SK-N-SH (cell line): ENCODE data around the gene WASL. TPM values are rescaled to one million over a fixed set of nuclear protein-coding genes. Genes with fewer than 3 reads are reported as not detected.
"Not testable (repeated sequence)": the region's sequence is repeated elsewhere in the genome, so short reads cannot be mapped to it uniquely, and the experiment has no call there.

ENCODE experiments used
- CTCF ChIA-PET: fragments of 300-600, 350-600 bp; formaldehyde crosslinking; extraction: SDS; loops from one replicate; lab custom pipeline; 2021; lab: Yijun Ruan, JAX
- POLR2A ChIA-PET: fragments of 350-600 bp; sonication (Branson Sonifier 250); formaldehyde crosslinking; extraction: SDS; loops from one replicate; lab custom pipeline; 2020; ENCODE audit warnings: antibody characterized with exemption, inconsistent platforms; lab: Yijun Ruan, JAX
- DNase-seq: peaks from one replicate; pipeline ENCODE4 v3.0.0; 2012
- H2AFZ ChIP-seq: fragments of 200-600 bp; sonication (generic); 2 replicates; pipeline ENCODE4 v1.8.1; 2016; ENCODE audit warnings: antibody characterized with exemption, mild to moderate bottlenecking, low read depth
- H3F3A ChIP-seq: fragments of 200-600 bp; sonication (generic); replicated peaks from 2 replicates; pipeline ENCODE3; 2016; ENCODE audit warnings: antibody characterized with exemption, mild to moderate bottlenecking; ENCODE audit not compliant: insufficient read depth
- H3K27ac ChIP-seq, 2 experiments: fragments of 200-500 bp in 1 of 2; fragments of 200-600 bp in 1 of 2; sonication (Bioruptor generic) in 1 of 2; sonication (generic), shearing (Covaris generic) in 1 of 2; 2 replicates each; pipeline versions ENCODE4 v1.5.1 to v1.6.1; 2014 to 2016; ENCODE audit warnings: low read depth in 2 of 2, inconsistent platforms in 1 of 2, low read length in 1 of 2, mild to moderate bottlenecking in 1 of 2, mixed read lengths in 1 of 2
- H3K27me3 ChIP-seq: fragments of 200-600 bp; sonication (generic), shearing (Covaris generic); 2 replicates; pipeline ENCODE4 v1.6.1; 2016; ENCODE audit warnings: mixed run types; ENCODE audit not compliant: insufficient read depth
- H3K36me3 ChIP-seq, 2 experiments: fragments of 200-500 bp in 1 of 2; fragments of 200-600 bp in 1 of 2; sonication (Bioruptor generic) in 1 of 2; sonication (generic) in 1 of 2; replicated peaks in 1 of 2; 2 replicates each; pipeline versions ENCODE3 to v1.5.1; 2014 to 2016; ENCODE audit warnings: low read length in 1 of 2, mild to moderate bottlenecking in 1 of 2; ENCODE audit not compliant: insufficient read depth in 2 of 2, control insufficient read depth in 1 of 2
- H3K4me1 ChIP-seq, 2 experiments: fragments of 200-500 bp in 1 of 2; fragments of 200-600 bp in 1 of 2; sonication (Bioruptor generic) in 1 of 2; sonication (generic), shearing (Covaris generic) in 1 of 2; 2 replicates each; pipeline versions ENCODE4 v1.5.1 to v1.6.1; 2014 to 2016; ENCODE audit warnings: low read depth in 1 of 2, low read length in 1 of 2, mixed run types in 1 of 2; ENCODE audit not compliant: insufficient read depth in 2 of 2, control insufficient read depth in 1 of 2
- H3K4me2 ChIP-seq: fragments of 200-600 bp; sonication (generic), shearing (Covaris generic); 2 replicates; pipeline ENCODE4 v1.6.1; 2017; ENCODE audit warnings: mixed run types
- H3K4me3 ChIP-seq, 2 experiments: fragments of 200-500 bp in 1 of 2; fragments of 200-600 bp in 1 of 2; sonication (Bioruptor generic) in 1 of 2; sonication (generic), shearing (Covaris generic) in 1 of 2; 2 replicates each; pipeline versions ENCODE4 v1.5.1 to v1.8.1; 2014 to 2016; ENCODE audit warnings: low read depth in 2 of 2, inconsistent platforms in 1 of 2, low read length in 1 of 2, mild to moderate bottlenecking in 1 of 2, mixed read lengths in 1 of 2, moderate library complexity in 1 of 2
- H3K79me2 ChIP-seq: fragments of 200-600 bp; sonication (generic); 2 replicates; pipeline ENCODE4 v1.8.1; 2017; ENCODE audit warnings: mild to moderate bottlenecking; ENCODE audit not compliant: insufficient read depth
- H3K9ac ChIP-seq: fragments of 200-600 bp; sonication (generic); 2 replicates; pipeline ENCODE4 v1.6.1; 2017; ENCODE audit warnings: mixed run types
- H3K9me2 ChIP-seq: fragments of 200-600 bp; sonication (generic); 2 replicates; pipeline ENCODE4 v1.6.1; 2017; ENCODE audit warnings: mixed run types
- H3K9me3 ChIP-seq: fragments of 200-600 bp; sonication (generic); 2 replicates; pipeline ENCODE4 v1.6.1; 2017; ENCODE audit warnings: mixed run types, mild to moderate bottlenecking, moderate library complexity
- H4K20me1 ChIP-seq: fragments of 200-600 bp; sonication (generic); 2 replicates; pipeline ENCODE4 v1.6.1; 2017; ENCODE audit warnings: mild to moderate bottlenecking, mixed run types; ENCODE audit not compliant: insufficient read depth
- CHD2 ChIP-seq: fragments of 150-350 bp; IDR thresholded peaks from 2 replicates; pipeline ENCODE4 v1.6.1; 2018; ENCODE audit warnings: low read length; ENCODE audit not compliant: partially characterized antibody
- FOXM1 ChIP-seq: IDR thresholded peaks from 2 replicates; pipeline ENCODE4 v1.4.0; 2012; ENCODE audit warnings: low read depth, mild to moderate bottlenecking
- GABPA ChIP-seq: IDR thresholded peaks from 2 replicates; pipeline ENCODE4 v1.4.0; 2012; ENCODE audit warnings: low read depth, mild to moderate bottlenecking
- MEF2A ChIP-seq: IDR thresholded peaks from 2 replicates; pipeline ENCODE4 v1.4.0; 2012; ENCODE audit warnings: low read depth, borderline replicate concordance
- NFIC ChIP-seq: IDR thresholded peaks from 2 replicates; pipeline ENCODE4 v1.4.0; 2012; ENCODE audit warnings: borderline replicate concordance
- NRF1 ChIP-seq: IDR thresholded peaks from 2 replicates; pipeline ENCODE4 v1.6.1; 2012; ENCODE audit warnings: low read depth, mild to moderate bottlenecking, low read length
- RFX5 ChIP-seq: IDR thresholded peaks from 2 replicates; pipeline ENCODE4 v1.6.1; 2012; ENCODE audit warnings: mild to moderate bottlenecking, improper control_type of control experiment, low read length
- SIN3A ChIP-seq: IDR thresholded peaks from 2 replicates; pipeline ENCODE4 v1.6.1; 2012; ENCODE audit warnings: low read depth, mild to moderate bottlenecking, low read length, moderate library complexity, borderline replicate concordance
- SMC3 ChIP-seq: IDR thresholded peaks from 2 replicates; pipeline ENCODE4 v1.6.1; 2012; ENCODE audit warnings: low read depth, low read length, improper control_type of control experiment
- TCF12 ChIP-seq: IDR thresholded peaks from 2 replicates; pipeline ENCODE4 v1.4.0; 2012
- TEAD4 ChIP-seq: IDR thresholded peaks from 2 replicates; pipeline ENCODE4 v1.4.0; 2012; ENCODE audit warnings: mild to moderate bottlenecking, borderline replicate concordance; ENCODE audit not compliant: insufficient read depth
- YY1 ChIP-seq: IDR thresholded peaks from 2 replicates; pipeline ENCODE4 v1.4.0; 2012; ENCODE audit warnings: low read depth, mild to moderate bottlenecking
- WGBS: methylation state at CpG from one replicate; pipeline ENCODE4 v1.1.6; 2017; ENCODE audit warnings: low lambda C conversion rate; 5-methylcytosine and 5-hydroxymethylcytosine counted together
- polyA plus RNA-seq, 3 experiments: library from polyadenylated mRNA; depleted of rRNA; stranded (reverse); fragments of >200 nt; gene quantifications; 2 replicates each; pipeline ENCODE4 v1.2.3, GENCODE V29; 2012
- TF ChIP-seq, protein P1 (sequence below): fragments of 150-350 bp; IDR thresholded peaks from 2 replicates; pipeline ENCODE4 v1.6.1; 2017; ENCODE audit warnings: antibody characterized with exemption, low read length, low read depth, borderline replicate concordance
- TF ChIP-seq, protein P2 (sequence below): IDR thresholded peaks from 2 replicates; pipeline ENCODE4 v1.4.0; 2012; ENCODE audit warnings: low read depth, borderline replicate concordance
- TF ChIP-seq, protein P3 (sequence below): IDR thresholded peaks from 2 replicates; pipeline ENCODE4 v1.6.1; 2012; ENCODE audit warnings: mild to moderate bottlenecking, low read depth, low read length, moderate library complexity
- TF ChIP-seq, protein P4 (sequence below): fragments of 150-350 bp; IDR thresholded peaks from 2 replicates; pipeline ENCODE4 v1.6.1; 2016; ENCODE audit warnings: mild to moderate bottlenecking, low read depth, low read length
- TF ChIP-seq, protein P5 (sequence below): IDR thresholded peaks from 2 replicates; pipeline ENCODE4; 2012

The WASL gene
- polyA plus RNA-seq, 1 of the 3 experiments (the other 2 are of a cell fraction) = 9.9 TPM

DNA sequence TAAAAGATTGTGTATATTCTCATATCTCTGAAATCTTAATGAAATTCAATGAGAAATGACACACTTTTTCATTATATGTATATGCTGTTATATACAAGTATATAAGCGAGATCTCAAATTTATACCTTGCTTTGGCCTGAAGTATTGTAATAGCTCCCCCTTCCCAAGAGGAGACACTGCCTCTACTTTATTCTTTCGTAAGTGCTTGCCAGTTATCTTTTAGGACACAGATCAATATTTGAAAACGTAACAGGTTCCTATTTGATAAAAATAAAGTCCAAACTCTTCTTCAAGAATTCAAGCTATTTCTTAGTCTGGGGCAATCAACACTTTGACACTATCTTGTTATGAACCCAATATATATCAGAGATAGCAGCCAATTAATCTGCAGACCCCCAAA lies 24.9 kb downstream of the WASL start (continued):
- no peak for TF ChIP-seq RFX5
- no peak for TF ChIP-seq GABPA

DNA sequence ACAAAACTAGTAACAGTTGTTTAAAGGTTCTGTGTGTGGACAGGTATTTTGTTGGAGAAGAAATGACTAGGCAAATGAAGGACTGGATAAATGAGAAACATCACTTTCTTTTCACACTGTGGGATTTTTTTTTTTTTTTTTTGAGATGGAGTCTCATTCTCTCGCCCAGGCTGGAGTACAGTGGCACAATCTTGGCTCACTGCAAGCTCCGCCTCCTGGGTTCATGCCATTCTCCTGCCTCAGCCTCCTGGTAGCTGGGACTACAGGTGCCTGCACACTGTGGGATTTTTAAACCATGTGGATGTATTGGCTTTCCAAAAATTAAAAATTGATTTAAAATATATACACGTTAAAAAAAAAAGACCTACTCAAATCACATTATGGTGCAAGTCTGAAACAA lies 28.3 kb downstream of the WASL start:
- H3F3A ChIP-seq, H3K9me2 ChIP-seq, POLR2A ChIA-PET, H3K27me3 ChIP-seq, H2AFZ ChIP-seq, DNase-seq, H3K27ac ChIP-seq, H3K4me2 ChIP-seq, H3K9me3 ChIP-seq, H3K9ac ChIP-seq, H3K4me3 ChIP-seq, H3K36me3 ChIP-seq: not testable (repeated sequence)
- WGBS = 94% methylated on average over 3 of the region's 3 CpGs
- peaks cover 97% of the 10 kb centered on the region for H3K79me2 ChIP-seq
- CTCF ChIA-PET = interaction anchor here (0.6 to 5.5 kb wide), 4 partner anchors 19 to 560 kb away, joined by 3 to 37 read pairs (median 4); no protein-coding TSS in a partner anchor
- H3K4me1 ChIP-seq = peaks cover 0 to 20% of the 10 kb centered on the region in 2 experiments; a peak in 2 of 4 replicates
- H4K20me1 ChIP-seq = peaks cover 85% of the 10 kb centered on the region

DNA sequence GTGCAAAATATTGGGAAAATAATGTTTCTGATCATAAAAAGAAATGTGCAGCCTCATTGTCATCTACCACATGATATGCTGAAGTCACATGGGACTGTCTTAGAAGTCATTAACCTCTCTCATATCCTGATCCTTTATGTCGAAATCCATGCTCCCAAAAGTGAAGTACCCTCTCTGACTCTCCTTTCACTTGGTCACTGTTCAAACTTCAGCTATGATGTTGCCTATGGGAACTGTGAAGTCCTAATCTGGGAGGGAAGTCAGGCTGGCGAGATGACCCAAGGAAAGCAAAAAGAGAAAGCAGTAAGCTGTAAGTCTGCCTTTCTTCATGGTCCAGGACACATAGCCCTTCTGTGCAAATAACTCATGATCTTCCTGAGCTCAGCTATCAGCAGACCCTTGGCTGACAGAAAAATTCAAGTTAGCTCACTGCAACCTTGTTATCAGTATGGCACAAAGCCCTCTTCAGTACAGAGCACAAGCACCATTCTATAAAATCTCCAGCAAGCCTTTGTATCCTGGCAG lies 29.5 kb downstream of the WASL start:
- Histone ChIP-seq H3K27me3 (no peaks in the 10 kb centered on the region), H3K4me2 (no peak overlapping the region), H3F3A (peaks cover 4% of the 10 kb centered on the region), H2AFZ (no peak overlapping the region), H3K36me3 (peaks cover 0 to under 1% of the 10 kb centered on the region in 2 experiments), H3K9ac (no peak overlapping the region), H3K9me2 (no peaks in the 10 kb centered on the region), H4K20me1 (peaks cover 86% of the 10 kb centered on the region)
- CTCF ChIA-PET = interaction anchor here (1.7 to 5.5 kb wide), 2 partner anchors 18 to 26 kb away, joined by 4 to 37 read pairs; no protein-coding TSS in a partner anchor
- POLR2A ChIA-PET = no interaction called here
- WGBS = 95% methylated on average over 2 of the region's 2 CpGs
- no peak for DNase-seq
- TF ChIP-seq SIN3A = no peak
- no peak for TF ChIP-seq GABPA
- TF ChIP-seq CHD2 = no peak
- no peak for TF ChIP-seq TCF12
- no peak for TF ChIP-seq TEAD4
- no peak for TF ChIP-seq SMC3
- TF ChIP-seq, protein P1, sequence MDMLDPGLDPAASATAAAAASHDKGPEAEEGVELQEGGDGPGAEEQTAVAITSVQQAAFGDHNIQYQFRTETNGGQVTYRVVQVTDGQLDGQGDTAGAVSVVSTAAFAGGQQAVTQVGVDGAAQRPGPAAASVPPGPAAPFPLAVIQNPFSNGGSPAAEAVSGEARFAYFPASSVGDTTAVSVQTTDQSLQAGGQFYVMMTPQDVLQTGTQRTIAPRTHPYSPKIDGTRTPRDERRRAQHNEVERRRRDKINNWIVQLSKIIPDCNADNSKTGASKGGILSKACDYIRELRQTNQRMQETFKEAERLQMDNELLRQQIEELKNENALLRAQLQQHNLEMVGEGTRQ = no peak
- TF ChIP-seq, protein P2, sequence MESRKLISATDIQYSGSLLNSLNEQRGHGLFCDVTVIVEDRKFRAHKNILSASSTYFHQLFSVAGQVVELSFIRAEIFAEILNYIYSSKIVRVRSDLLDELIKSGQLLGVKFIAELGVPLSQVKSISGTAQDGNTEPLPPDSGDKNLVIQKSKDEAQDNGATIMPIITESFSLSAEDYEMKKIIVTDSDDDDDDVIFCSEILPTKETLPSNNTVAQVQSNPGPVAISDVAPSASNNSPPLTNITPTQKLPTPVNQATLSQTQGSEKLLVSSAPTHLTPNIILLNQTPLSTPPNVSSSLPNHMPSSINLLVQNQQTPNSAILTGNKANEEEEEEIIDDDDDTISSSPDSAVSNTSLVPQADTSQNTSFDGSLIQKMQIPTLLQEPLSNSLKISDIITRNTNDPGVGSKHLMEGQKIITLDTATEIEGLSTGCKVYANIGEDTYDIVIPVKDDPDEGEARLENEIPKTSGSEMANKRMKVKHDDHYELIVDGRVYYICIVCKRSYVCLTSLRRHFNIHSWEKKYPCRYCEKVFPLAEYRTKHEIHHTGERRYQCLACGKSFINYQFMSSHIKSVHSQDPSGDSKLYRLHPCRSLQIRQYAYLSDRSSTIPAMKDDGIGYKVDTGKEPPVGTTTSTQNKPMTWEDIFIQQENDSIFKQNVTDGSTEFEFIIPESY = no peak
- no peak for TF ChIP-seq NRF1
- TF ChIP-seq, protein P3, sequence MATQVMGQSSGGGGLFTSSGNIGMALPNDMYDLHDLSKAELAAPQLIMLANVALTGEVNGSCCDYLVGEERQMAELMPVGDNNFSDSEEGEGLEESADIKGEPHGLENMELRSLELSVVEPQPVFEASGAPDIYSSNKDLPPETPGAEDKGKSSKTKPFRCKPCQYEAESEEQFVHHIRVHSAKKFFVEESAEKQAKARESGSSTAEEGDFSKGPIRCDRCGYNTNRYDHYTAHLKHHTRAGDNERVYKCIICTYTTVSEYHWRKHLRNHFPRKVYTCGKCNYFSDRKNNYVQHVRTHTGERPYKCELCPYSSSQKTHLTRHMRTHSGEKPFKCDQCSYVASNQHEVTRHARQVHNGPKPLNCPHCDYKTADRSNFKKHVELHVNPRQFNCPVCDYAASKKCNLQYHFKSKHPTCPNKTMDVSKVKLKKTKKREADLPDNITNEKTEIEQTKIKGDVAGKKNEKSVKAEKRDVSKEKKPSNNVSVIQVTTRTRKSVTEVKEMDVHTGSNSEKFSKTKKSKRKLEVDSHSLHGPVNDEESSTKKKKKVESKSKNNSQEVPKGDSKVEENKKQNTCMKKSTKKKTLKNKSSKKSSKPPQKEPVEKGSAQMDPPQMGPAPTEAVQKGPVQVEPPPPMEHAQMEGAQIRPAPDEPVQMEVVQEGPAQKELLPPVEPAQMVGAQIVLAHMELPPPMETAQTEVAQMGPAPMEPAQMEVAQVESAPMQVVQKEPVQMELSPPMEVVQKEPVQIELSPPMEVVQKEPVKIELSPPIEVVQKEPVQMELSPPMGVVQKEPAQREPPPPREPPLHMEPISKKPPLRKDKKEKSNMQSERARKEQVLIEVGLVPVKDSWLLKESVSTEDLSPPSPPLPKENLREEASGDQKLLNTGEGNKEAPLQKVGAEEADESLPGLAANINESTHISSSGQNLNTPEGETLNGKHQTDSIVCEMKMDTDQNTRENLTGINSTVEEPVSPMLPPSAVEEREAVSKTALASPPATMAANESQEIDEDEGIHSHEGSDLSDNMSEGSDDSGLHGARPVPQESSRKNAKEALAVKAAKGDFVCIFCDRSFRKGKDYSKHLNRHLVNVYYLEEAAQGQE = no peak
- TF ChIP-seq FOXM1 = no peak
- TF ChIP-seq YY1 = no peak
- TF ChIP-seq, protein P4, sequence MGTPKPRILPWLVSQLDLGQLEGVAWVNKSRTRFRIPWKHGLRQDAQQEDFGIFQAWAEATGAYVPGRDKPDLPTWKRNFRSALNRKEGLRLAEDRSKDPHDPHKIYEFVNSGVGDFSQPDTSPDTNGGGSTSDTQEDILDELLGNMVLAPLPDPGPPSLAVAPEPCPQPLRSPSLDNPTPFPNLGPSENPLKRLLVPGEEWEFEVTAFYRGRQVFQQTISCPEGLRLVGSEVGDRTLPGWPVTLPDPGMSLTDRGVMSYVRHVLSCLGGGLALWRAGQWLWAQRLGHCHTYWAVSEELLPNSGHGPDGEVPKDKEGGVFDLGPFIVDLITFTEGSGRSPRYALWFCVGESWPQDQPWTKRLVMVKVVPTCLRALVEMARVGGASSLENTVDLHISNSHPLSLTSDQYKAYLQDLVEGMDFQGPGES = no peak
- TF ChIP-seq NFIC = no peak
- TF ChIP-seq, protein P5, sequence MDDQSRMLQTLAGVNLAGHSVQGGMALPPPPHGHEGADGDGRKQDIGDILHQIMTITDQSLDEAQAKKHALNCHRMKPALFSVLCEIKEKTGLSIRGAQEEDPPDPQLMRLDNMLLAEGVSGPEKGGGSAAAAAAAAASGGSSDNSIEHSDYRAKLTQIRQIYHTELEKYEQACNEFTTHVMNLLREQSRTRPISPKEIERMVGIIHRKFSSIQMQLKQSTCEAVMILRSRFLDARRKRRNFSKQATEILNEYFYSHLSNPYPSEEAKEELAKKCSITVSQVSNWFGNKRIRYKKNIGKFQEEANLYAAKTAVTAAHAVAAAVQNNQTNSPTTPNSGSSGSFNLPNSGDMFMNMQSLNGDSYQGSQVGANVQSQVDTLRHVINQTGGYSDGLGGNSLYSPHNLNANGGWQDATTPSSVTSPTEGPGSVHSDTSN = no peak
- TF ChIP-seq MEF2A = no peak
- TF ChIP-seq, all 33 proteins: peak for 0
- H3K4me3 ChIP-seq = no peak overlapping the region
- H3K79me2 ChIP-seq = peaks cover 91% of the 10 kb centered on the region
- H3K4me1 ChIP-seq = peaks cover 0 to 15% of the 10 kb centered on the region in 2 experiments; a peak in 1 of 4 replicates
- H3K27ac ChIP-seq = no peak overlapping the region
- H3K9me3 ChIP-seq = no peaks in the 10 kb centered on the region
